CD4-positive, alpha-beta T cell (primary cell): ENCODE data around the gene BATF3. TPM values are rescaled to one million over a fixed set of nuclear protein-coding genes. Genes with fewer than 3 reads are reported as not detected.

Experiments used
- ATAC-seq: fragments of 200-7000 bp; cut with Tn5 transposase; one replicate; pipeline ENCODE4 v1.10.0; 2022; ENCODE audit warnings: mild to moderate bottlenecking; ENCODE audit not compliant: poor library complexity
- CTCF ChIA-PET: fragments of 350-600 bp; sonication (Branson Sonifier 250); formaldehyde crosslinking; loops from one replicate; lab custom pipeline; 2021; ENCODE audit warnings: antibody characterized with exemption, inconsistent platforms; lab: Charles Lee
- POLR2A ChIA-PET: fragments of 350-600 bp; sonication (Branson Sonifier 250); formaldehyde crosslinking; loops from one replicate; lab custom pipeline; 2021; ENCODE audit warnings: antibody characterized with exemption, inconsistent platforms; lab: Charles Lee
- DNase-seq, 14 experiments: peaks; one replicate each; pipeline ENCODE4 v3.0.0-alpha.2; 2013 to 2020; ENCODE audit warnings: mixed read lengths in 2 of 14
- H3K27ac ChIP-seq, 2 donors: one replicate each; pipeline versions ENCODE4 v1.5.1 to v1.7.0; 2013; ENCODE audit warnings: low read length in 2 of 2, low read depth in 1 of 2, mild to moderate bottlenecking in 1 of 2
- H3K27me3 ChIP-seq, 2 experiments: 1 replicate in 1 of 2; 2 replicates in 1 of 2; pipeline versions ENCODE4 v1.6.1 to v1.7.0; 2013; ENCODE audit warnings: low read length in 2 of 2, control low read depth in 1 of 2, mild to moderate bottlenecking in 1 of 2, moderate library complexity in 1 of 2; ENCODE audit not compliant: insufficient read depth in 2 of 2, control insufficient read depth in 1 of 2
- H3K36me3 ChIP-seq: one replicate; pipeline ENCODE4 v1.6.1; 2013; ENCODE audit warnings: low read length, control low read depth; ENCODE audit not compliant: insufficient read depth
- H3K4me1 ChIP-seq: one replicate; pipeline ENCODE4 v1.6.1; 2013; ENCODE audit warnings: low read length, control low read depth; ENCODE audit not compliant: insufficient read depth
- H3K4me3 ChIP-seq: one replicate; pipeline ENCODE4 v1.5.1; 2013; ENCODE audit warnings: mild to moderate bottlenecking, low read length, moderate library complexity
- H3K9me3 ChIP-seq, 2 experiments: 1 replicate in 1 of 2; 2 replicates in 1 of 2; pipeline versions ENCODE4 v1.6.1 to v1.7.0; 2013; ENCODE audit warnings: low read length in 2 of 2, mild to moderate bottlenecking in 2 of 2, control low read depth in 1 of 2, moderate library complexity in 1 of 2; ENCODE audit not compliant: control insufficient read depth in 1 of 2, insufficient read depth in 1 of 2
- H3K27ac Mint-ChIP-seq: one replicate; pipeline ENCODE4 v1.8.0; 2020; ENCODE audit warnings: mixed read lengths
- H3K27me3 Mint-ChIP-seq: one replicate; pipeline ENCODE4 v1.8.0; 2021; ENCODE audit warnings: mixed read lengths
- H3K36me3 Mint-ChIP-seq: one replicate; pipeline ENCODE4 v1.8.0; 2021; ENCODE audit warnings: low read depth, mixed read lengths
- H3K4me1 Mint-ChIP-seq: one replicate; pipeline ENCODE4 v1.8.0; 2021; ENCODE audit warnings: low read depth, mixed read lengths
- H3K4me3 Mint-ChIP-seq: one replicate; pipeline ENCODE4 v1.8.0; 2020; ENCODE audit warnings: mild to moderate bottlenecking, mixed read lengths
- H3K9me3 Mint-ChIP-seq: one replicate; pipeline ENCODE4 v1.8.0; 2020; ENCODE audit warnings: mixed read lengths
- CTCF ChIP-seq: fragments of 200-600 bp; IDR thresholded peaks from one replicate; pipeline ENCODE4 v1.8.0; 2022; ENCODE audit warnings: antibody characterized with exemption, mild to moderate bottlenecking
- intact Hi-C, 2 experiments: fragments of 100-400 bp; cut with DNase I in 1 of 2; cut with micrococcal nuclease in 1 of 2; formaldehyde crosslinking; loops; one replicate each; pipeline versions ENCODE4 v1.15.1 to v1.9.0; 2023 to 2025; cut with DNase I, micrococcal nuclease
- total RNA-seq, 174 experiments: library from RNA in 2 of 174; stranded (reverse) in 2 of 174; gene quantifications; one replicate each; pipeline ENCODE4 v1.2.3 and lab custom pipeline; 2021 to 2026

The BATF3 gene
- total RNA-seq, 2 experiments from 2014 or later: 0.92 to 1.2 TPM

- no peaks in the 10 kb centered on the region for H3K27me3 ChIP-seq
- intact Hi-C loops: no loop called here
- H3K4me1 ChIP-seq: no peaks in the 10 kb centered on the region
- Mint-ChIP-seq H3K4me3 (peak overlapping the region; percentile 34), H3K36me3 (peaks cover 27% of the 10 kb centered on the region), H3K27me3 (no peaks in the 10 kb centered on the region), H3K9me3 (no peaks in the 10 kb centered on the region), H3K4me1 (peaks cover 31% of the 10 kb centered on the region), H3K27ac (peak overlapping the region; percentile 72)
- no peak for TF ChIP-seq CTCF
- ATAC-seq: peak; percentile 56
- peak in 5 of 14 experiments; percentile 9 to 50 (median 30) for DNase-seq
- H3K36me3 ChIP-seq: no peaks in the 10 kb centered on the region
- ChIA-PET POLR2A (interaction anchor here (0.6 to 3.5 kb wide), 2 partner anchors 10 to 64 kb away, joined by 3 to 18 read pairs; no protein-coding TSS in a partner anchor), CTCF (interaction anchor here (1.1 to 1.2 kb wide), 2 partner anchors 10 to 267 kb away, joined by 3 to 4 read pairs; no protein-coding TSS in a partner anchor)
- H3K27ac ChIP-seq: no peak overlapping the region
- no peaks in the 10 kb centered on the region for H3K9me3 ChIP-seq
- H3K4me3 ChIP-seq: no peak overlapping the region
These were observed 44.3 kb upstream of the BATF3 start for GRCh38 chr1:212743901-212744475.

GRCh38 chr1:212738330-212738729 lies 38.7 kb upstream of the BATF3 start:
- no peaks in the 10 kb centered on the region for H3K4me1 ChIP-seq
- H3K36me3 ChIP-seq: peaks cover 4% of the 10 kb centered on the region
- H3K27me3 ChIP-seq: no peaks in the 10 kb centered on the region
- no peak overlapping the region for H3K4me3 Mint-ChIP-seq
- no peak for TF ChIP-seq CTCF
- POLR2A ChIA-PET: no interaction called here
- CTCF ChIA-PET: interaction anchor here (0.8 to 1.6 kb wide), 2 partner anchors 9 to 73 kb away, joined by 3 read pairs; no protein-coding TSS in a partner anchor
- peaks cover 21% of the 10 kb centered on the region for H3K4me1 Mint-ChIP-seq
- no peaks in the 10 kb centered on the region for H3K9me3 ChIP-seq
- DNase-seq (peak in 1 of 14 experiments; percentile 9), ATAC-seq (no peak)
- no peak overlapping the region for H3K4me3 ChIP-seq
- no peaks in the 10 kb centered on the region for H3K27me3 Mint-ChIP-seq
- peaks cover 45% of the 10 kb centered on the region for H3K36me3 Mint-ChIP-seq
- no peaks in the 10 kb centered on the region for H3K9me3 Mint-ChIP-seq
- H3K27ac Mint-ChIP-seq: no peak overlapping the region
- no peak overlapping the region for H3K27ac ChIP-seq
- intact Hi-C loops: loop anchor here in 1 of 2 experiments (5.0 kb wide), 1 partner anchor 36 kb away; no protein-coding TSS in a partner anchor

GRCh38 chr1:212737559-212737958 lies 37.9 kb upstream of the BATF3 start:
- no peak for DNase-seq
- no peaks in the 10 kb centered on the region for H3K4me1 ChIP-seq
- Mint-ChIP-seq H3K36me3 (peaks cover 47% of the 10 kb centered on the region), H3K27ac (no peak overlapping the region), H3K4me1 (peaks cover 21% of the 10 kb centered on the region), H3K27me3 (no peaks in the 10 kb centered on the region), H3K9me3 (no peaks in the 10 kb centered on the region), H3K4me3 (no peak overlapping the region)
- H3K36me3 ChIP-seq: peaks cover 4% of the 10 kb centered on the region
- H3K4me3 ChIP-seq: no peak overlapping the region
- ChIA-PET CTCF (interaction anchor here (0.8 kb wide), 1 partner anchor 73 kb away, joined by 3 read pairs; no protein-coding TSS in a partner anchor), POLR2A (no interaction called here)
- TF ChIP-seq CTCF: no peak
- ATAC-seq: no peak
- intact Hi-C loops: loop anchor here in 1 of 2 experiments (5.0 kb wide), 1 partner anchor 35 kb away; no protein-coding TSS in a partner anchor
- H3K9me3 ChIP-seq: no peaks in the 10 kb centered on the region
- no peaks in the 10 kb centered on the region for H3K27me3 ChIP-seq
- H3K27ac ChIP-seq: no peak overlapping the region
